Stomach (tissue), 4 donors: Measurements from ENCODE around the gene SLC2A10.

Experiments used
- EP300 ChIP-seq: sonication (generic); formaldehyde crosslinking; IDR thresholded peaks from one replicate; pipeline ENCODE4 v1.6.1; 2017; ENCODE audit warnings: antibody characterized with exemption
- POLR2A ChIP-seq, 4 donors: fragments of 450-650 bp; IDR thresholded peaks; one replicate each; pipeline ENCODE4 v1.6.1; 2016; ENCODE audit warnings: antibody characterized with exemption in 4 of 4, control low read depth in 2 of 4, mild to moderate bottlenecking in 1 of 4, moderate library complexity in 1 of 4
- POLR2AphosphoS5 ChIP-seq, 3 donors: sonication (generic); formaldehyde crosslinking; IDR thresholded peaks; one replicate each; pipeline ENCODE4 v1.6.1; 2016; ENCODE audit warnings: antibody characterized with exemption in 3 of 3
- TF ChIP-seq, protein P1 (sequence below), 7 experiments: fragments of 450-650 bp in 4 of 7; fragments of 200-600 bp in 3 of 7; sonication (generic) in 3 of 7; IDR thresholded peaks; one replicate each; pipeline ENCODE4 v1.5.1; 2016 to 2019; ENCODE audit warnings: antibody characterized with exemption in 7 of 7, control low read depth in 2 of 7, mild to moderate bottlenecking in 1 of 7

DNA sequence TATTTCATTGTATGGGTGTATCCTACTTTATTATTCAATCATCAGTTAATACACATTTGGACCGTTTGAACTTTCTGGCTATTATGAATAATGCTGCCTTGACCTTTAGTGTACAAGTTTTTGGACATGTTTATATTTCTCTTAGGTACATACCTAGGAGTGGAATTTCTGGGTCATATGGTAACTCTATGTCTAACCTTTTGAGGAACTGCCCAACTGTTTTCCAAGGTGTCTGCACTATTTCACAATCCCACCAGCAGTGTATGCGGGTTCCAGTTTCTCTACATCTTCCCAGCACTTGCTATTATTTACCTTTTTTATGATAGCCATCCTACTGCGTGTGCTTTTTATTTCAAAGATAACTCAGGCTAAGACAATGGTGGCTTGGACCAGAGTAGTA, 43.8 kb upstream of the SLC2A10 start:
- TF ChIP-seq, protein P1, sequence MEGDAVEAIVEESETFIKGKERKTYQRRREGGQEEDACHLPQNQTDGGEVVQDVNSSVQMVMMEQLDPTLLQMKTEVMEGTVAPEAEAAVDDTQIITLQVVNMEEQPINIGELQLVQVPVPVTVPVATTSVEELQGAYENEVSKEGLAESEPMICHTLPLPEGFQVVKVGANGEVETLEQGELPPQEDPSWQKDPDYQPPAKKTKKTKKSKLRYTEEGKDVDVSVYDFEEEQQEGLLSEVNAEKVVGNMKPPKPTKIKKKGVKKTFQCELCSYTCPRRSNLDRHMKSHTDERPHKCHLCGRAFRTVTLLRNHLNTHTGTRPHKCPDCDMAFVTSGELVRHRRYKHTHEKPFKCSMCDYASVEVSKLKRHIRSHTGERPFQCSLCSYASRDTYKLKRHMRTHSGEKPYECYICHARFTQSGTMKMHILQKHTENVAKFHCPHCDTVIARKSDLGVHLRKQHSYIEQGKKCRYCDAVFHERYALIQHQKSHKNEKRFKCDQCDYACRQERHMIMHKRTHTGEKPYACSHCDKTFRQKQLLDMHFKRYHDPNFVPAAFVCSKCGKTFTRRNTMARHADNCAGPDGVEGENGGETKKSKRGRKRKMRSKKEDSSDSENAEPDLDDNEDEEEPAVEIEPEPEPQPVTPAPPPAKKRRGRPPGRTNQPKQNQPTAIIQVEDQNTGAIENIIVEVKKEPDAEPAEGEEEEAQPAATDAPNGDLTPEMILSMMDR (IDR thresholded peaks at IDR 0.05), result no peak
- TF ChIP-seq POLR2A (IDR thresholded peaks at IDR 0.05) (no peak), EP300 (no peak), POLR2AphosphoS5 (IDR thresholded peaks at IDR 0.05) (no peak)
